Cortex of kidney (tissue), 1 donor: ENCODE results near the gene APOF.
"Not testable (repeated sequence)": the region's sequence is repeated elsewhere in the genome, so short reads cannot be mapped to it uniquely, and the experiment has no call there.

ENCODE experiments used
- DNase-seq: peaks from one replicate; lab custom pipeline; 2025; lab: John Stamatoyannopoulos, UW

The APOF gene

GRCh38 chr12:56332512-56333196 is 30.0 kb downstream of the APOF start:
- no peak for DNase-seq

- DNase-seq = no peak
These were observed 31.6 kb downstream of the APOF start for GRCh38 chr12:56330936-56331490.

GRCh38 chr12:56326533-56326932 is 36.1 kb downstream of the APOF start:
- DNase-seq = no peak

GRCh38 chr12:56326126-56326525 is 36.5 kb downstream of the APOF start:
- no peak for DNase-seq

- DNase-seq = no peak
These were observed 38.5 kb downstream of the APOF start for GRCh38 chr12:56324206-56324605.

GRCh38 chr12:56321610-56322009 is 41.0 kb downstream of the APOF start:
- not testable (repeated sequence) for DNase-seq

GRCh38 chr12:56321027-56321426 is 41.6 kb downstream of the APOF start:
- no peak for DNase-seq

- DNase-seq = no peak
These were observed 45.0 kb downstream of the APOF start for GRCh38 chr12:56317675-56318074.

GRCh38 chr12:56315622-56316473 is 46.8 kb downstream of the APOF start, which contains the start of gene CNPY2:
Gene CNPY2 (minus strand): TSS chr12:56315988. CDS start chr12:56315217, 771 bp downstream.
- no peak for DNase-seq

- no peak for DNase-seq
These were observed 47.4 kb downstream of the APOF start for GRCh38 chr12:56315249-56315621.

- no peak for DNase-seq
These were observed 51.7 kb downstream of the APOF start for GRCh38 chr12:56311003-56311402.
